ENCODE results near the gene ATOH7.

- no peak for TF ChIP-seq JUND (IDR thresholded peaks at IDR 0.05)
- no peak for TF ChIP-seq CTCF (IDR thresholded peaks at IDR 0.05)
- TF ChIP-seq USF2 (IDR thresholded peaks at IDR 0.05; ENCODE audit: borderline replicate concordance, low read depth, low read length): no peak
- TF ChIP-seq USF1 (IDR thresholded peaks at IDR 0.05; ENCODE audit: borderline replicate concordance, low read depth): no peak
- TF ChIP-seq FOXM1 (IDR thresholded peaks at IDR 0.05; ENCODE audit: low read depth): no peak
- TF ChIP-seq FOSL2 (IDR thresholded peaks at IDR 0.05; ENCODE audit: borderline replicate concordance, low read depth): no peak
These were observed 37.8 kb upstream of the ATOH7 start for GRCh38 chr10:68269562-68270290.

Measured in SK-N-SH (cell line).